HCT116 (cell line): ENCODE data around the gene SELENOM. TPM values are rescaled to one million over a fixed set of nuclear protein-coding genes. Genes with fewer than 3 reads are reported as not detected.

Source experiments
- ATAC-seq: fragments of 200-7000 bp; cut with Tn5 transposase; 2 replicates; pipeline ENCODE4 v1.9.1; 2020; ENCODE audit warnings: mild to moderate bottlenecking, moderate library complexity
- BruUV-seq: library from RNA; stranded (reverse); fragments of 400-500 nt; replicated peaks from 2 replicates; lab custom pipeline; 2021; lab: Mats Ljungman, UMichigan
- CTCF ChIA-PET: fragments of 300-600 bp; sonication (Branson Sonifier 250); formaldehyde crosslinking; loops from one replicate; lab custom pipeline; 2021; ENCODE audit warnings: antibody characterized with exemption; lab: Charles Lee
- POLR2A ChIA-PET: fragments of 300-600, 350-600 bp; sonication (Branson Sonifier 250); formaldehyde crosslinking; loops from one replicate; lab custom pipeline; 2021; ENCODE audit warnings: antibody characterized with exemption; lab: Charles Lee
- RAD21 ChIA-PET, 2 experiments: fragments of 300-600 bp; sonication (Branson Sonifier 250); formaldehyde crosslinking; loops; one replicate each; lab custom pipeline; 2023; ENCODE audit warnings: low total read pairs in 2 of 2; ENCODE audit not compliant: uncharacterized antibody in 2 of 2, unreplicated experiment in 2 of 2, low non-redundant PET in 1 of 2; lab: Charles Lee
- DNase-seq: peaks from one replicate; pipeline ENCODE4 v3.0.0-alpha.2; 2010; ENCODE audit warnings: low read depth, low spot score
- H2AFZ ChIP-seq: fragments of 200-600 bp; shearing (Covaris generic), sonication (generic); 2 replicates; pipeline ENCODE4 v1.6.1; 2017; ENCODE audit warnings: low read depth, mixed run types, mixed read lengths, antibody characterized with exemption, low read length; ENCODE audit not compliant: poor library complexity, severe bottlenecking
- H3K27ac ChIP-seq: 2 replicates; pipeline ENCODE4 v1.5.1; 2012; ENCODE audit warnings: low read depth, low read length
- H3K27me3 ChIP-seq: fragments of 200-600 bp; sonication (generic); 2 replicates; pipeline ENCODE4 v1.6.1; 2016; ENCODE audit warnings: mixed run types, low read length, mixed read lengths; ENCODE audit not compliant: insufficient read depth
- H3K36me3 ChIP-seq, 2 experiments: fragments of 200-500 bp in 1 of 2; fragments of 200-600 bp in 1 of 2; sonication (Bioruptor generic) in 1 of 2; sonication (generic) in 1 of 2; 2 replicates each; pipeline versions ENCODE4 v1.5.1 to v1.6.1; 2014 to 2016; ENCODE audit warnings: low read length in 2 of 2, inconsistent platforms in 1 of 2, mixed read lengths in 1 of 2, mixed run types in 1 of 2; ENCODE audit not compliant: insufficient read depth in 2 of 2, control insufficient read depth in 1 of 2
- H3K4me1 ChIP-seq, 2 experiments: fragments of 200-600 bp in 1 of 2; sonication (generic) in 1 of 2; 2 replicates each; pipeline versions ENCODE4 v1.5.1 to v1.6.1; 2012 to 2017; ENCODE audit warnings: low read length in 2 of 2, inconsistent platforms in 1 of 2, mild to moderate bottlenecking in 1 of 2, mixed read lengths in 1 of 2, mixed run types in 1 of 2, moderate library complexity in 1 of 2; ENCODE audit not compliant: insufficient read depth in 2 of 2, control insufficient read depth in 1 of 2
- H3K4me2 ChIP-seq: fragments of 200-600 bp; sonication (generic); 2 replicates; pipeline ENCODE4 v1.6.1; 2017; ENCODE audit warnings: mixed run types, low read length, mixed read lengths
- H3K4me3 ChIP-seq, 2 experiments: fragments of 200-600 bp in 1 of 2; sonication (generic) in 1 of 2; replicated peaks in 1 of 2; 2 replicates each; pipeline ENCODE4 v1.5.1; 2011 to 2016; ENCODE audit warnings: low read length in 2 of 2, control low read depth in 1 of 2, low read depth in 1 of 2, mild to moderate bottlenecking in 1 of 2, mixed read lengths in 1 of 2, mixed run types in 1 of 2
- H3K79me2 ChIP-seq: fragments of 200-600 bp; sonication (generic); 2 replicates; pipeline ENCODE4 v1.6.1; 2017; ENCODE audit warnings: mild to moderate bottlenecking, mixed run types, low read length, moderate library complexity, mixed read lengths; ENCODE audit not compliant: insufficient read depth
- H3K9ac ChIP-seq: fragments of 200-600 bp; sonication (generic); 2 replicates; pipeline ENCODE4 v1.6.1; 2016; ENCODE audit warnings: low read length, mixed read lengths
- H3K9me2 ChIP-seq: fragments of 200-600 bp; sonication (generic), shearing (Covaris generic); 2 replicates; pipeline ENCODE4 v1.6.1; 2017; ENCODE audit warnings: mixed run types, mild to moderate bottlenecking, moderate library complexity; ENCODE audit not compliant: insufficient read depth
- H3K9me3 ChIP-seq, 2 experiments: fragments of 200-500 bp in 1 of 2; fragments of 200-600 bp in 1 of 2; sonication (Bioruptor generic) in 1 of 2; sonication (generic) in 1 of 2; 2 replicates each; pipeline ENCODE4 v1.6.1; 2014 to 2017; ENCODE audit warnings: low read length in 2 of 2, mixed read lengths in 2 of 2, inconsistent platforms in 1 of 2, low read depth in 1 of 2, mild to moderate bottlenecking in 1 of 2, mixed run types in 1 of 2, moderate library complexity in 1 of 2; ENCODE audit not compliant: control insufficient read depth in 1 of 2, insufficient read depth in 1 of 2
- H4K20me1 ChIP-seq: fragments of 200-600 bp; sonication (generic), shearing (Covaris generic); 2 replicates; pipeline ENCODE4 v1.6.1; 2017; ENCODE audit warnings: mixed run types, mild to moderate bottlenecking, moderate library complexity; ENCODE audit not compliant: insufficient read depth
- CBX3 ChIP-seq: IDR thresholded peaks from 2 replicates; pipeline ENCODE4 v1.6.1; 2012; ENCODE audit warnings: low read depth
- CEBPB ChIP-seq: IDR thresholded peaks from 2 replicates; pipeline ENCODE4 v1.6.1; 2012; ENCODE audit warnings: low read depth
- CTCF ChIP-seq, 3 experiments: fragments of 200-600 bp in 1 of 3; sonication (generic) in 1 of 3; IDR thresholded peaks in 2 of 3; conservative IDR thresholded peaks in 1 of 3; 2 replicates each; pipeline ENCODE4 v1.5.1; 2012 to 2017; ENCODE audit warnings: low read depth in 2 of 3, low read length in 2 of 3, antibody characterized with exemption in 1 of 3, borderline replicate concordance in 1 of 3, control low read depth in 1 of 3, mild to moderate bottlenecking in 1 of 3, mixed read lengths in 1 of 3, mixed run types in 1 of 3, moderate library complexity in 1 of 3; ENCODE audit not compliant: insufficient read depth in 1 of 3
- EGR1 ChIP-seq: IDR thresholded peaks from 2 replicates; pipeline ENCODE4 v1.6.1; 2012; ENCODE audit warnings: low read depth
- ELF1 ChIP-seq: IDR thresholded peaks from 2 replicates; pipeline ENCODE4 v1.6.1; 2012; ENCODE audit warnings: low read depth, borderline replicate concordance
- EZH2 ChIP-seq: fragments of 200-600 bp; sonication (generic); IDR thresholded peaks from 2 replicates; pipeline ENCODE4 v1.6.1; 2017; ENCODE audit warnings: antibody characterized with exemption, mixed run types
- EZH2phosphoT487 ChIP-seq: fragments of 200-600 bp; IDR thresholded peaks from 2 replicates; pipeline ENCODE4 v1.6.1; 2018; ENCODE audit warnings: antibody characterized with exemption, borderline replicate concordance
- FOSL1 ChIP-seq: IDR thresholded peaks from 2 replicates; pipeline ENCODE4 v1.6.1; 2012; ENCODE audit warnings: low read depth
- JUND ChIP-seq: IDR thresholded peaks from 2 replicates; pipeline ENCODE4 v1.6.1; 2012
- MAX ChIP-seq: IDR thresholded peaks from 2 replicates; pipeline ENCODE4 v1.6.1; 2012
- POLR2A ChIP-seq: IDR thresholded peaks from 2 replicates; pipeline ENCODE4 v1.7.0; 2011; ENCODE audit warnings: borderline replicate concordance; ENCODE audit not compliant: insufficient read depth, insufficient read length; ENCODE audit errors: extremely low read depth
- POLR2AphosphoS5 ChIP-seq: IDR thresholded peaks from 2 replicates; pipeline ENCODE4 v1.6.1; 2011; ENCODE audit warnings: mild to moderate bottlenecking, low read depth, low read length, moderate library complexity
- RAD21 ChIP-seq: IDR thresholded peaks from 2 replicates; pipeline ENCODE4 v1.6.1; 2012; ENCODE audit warnings: low read depth, mild to moderate bottlenecking
- REST ChIP-seq: IDR thresholded peaks from 2 replicates; pipeline ENCODE4 v1.6.1; 2012; ENCODE audit warnings: low read depth
- SIN3A ChIP-seq: IDR thresholded peaks from 2 replicates; pipeline ENCODE4 v1.6.1; 2012; ENCODE audit warnings: low read depth
- SP1 ChIP-seq: IDR thresholded peaks from 2 replicates; pipeline ENCODE4 v1.6.1; 2012; ENCODE audit warnings: low read depth
- TCF7L2 ChIP-seq: IDR thresholded peaks from 2 replicates; pipeline ENCODE4 v1.7.0; 2011; ENCODE audit warnings: borderline replicate concordance, inconsistent platforms; ENCODE audit not compliant: insufficient read depth, insufficient read length; ENCODE audit errors: extremely low read depth
- ZBTB33 ChIP-seq: IDR thresholded peaks from 2 replicates; pipeline ENCODE4 v1.6.1; 2011; ENCODE audit warnings: mild to moderate bottlenecking, low read length, moderate library complexity; ENCODE audit not compliant: insufficient replicate concordance; ENCODE audit errors: extremely low read depth
- ZFX ChIP-seq: fragments of 450-650 bp; IDR thresholded peaks from 2 replicates; pipeline ENCODE4 v1.6.1; 2017
- intact Hi-C: fragments of 100-400 bp; cut with micrococcal nuclease; formaldehyde crosslinking; loops from 2 replicates; pipeline ENCODE4 v1.10.0; 2022
- total RNA-seq: library from RNA; stranded (reverse); gene quantifications from one replicate; pipeline ENCODE4 v1.2.1, GENCODE V29; 2021; ENCODE audit not compliant: unreplicated experiment

SELENOM gene
- total RNA-seq, 1 experiment from 2014 or later, result 65.6 TPM

- H3K4me1 ChIP-seq, result peaks cover 12 to 25% of the 10 kb centered on the region in 2 experiments
- TF ChIP-seq TCF7L2 (no peak), ZFX (no peak), ELF1 (no peak), CTCF (IDR thresholded peaks at IDR 0.05 in 2 of 3, conservative IDR thresholded peaks at IDR 0.05 in 1 of 3; ENCODE audit: borderline replicate concordance in 1 of 3, insufficient read depth in 1 of 3, low read depth in 2 of 3, low read length in 2 of 3) (no peak), REST (no peak), FOSL1 (no peak), EZH2 (no peak), EZH2phosphoT487 (no peak), POLR2AphosphoS5 (no peak), CEBPB (no peak), MAX (no peak), SP1 (no peak), CBX3 (no peak), EGR1 (no peak), ZBTB33 (no peak), JUND (no peak), POLR2A (no peak), RAD21 (no peak), SIN3A (no peak)
- ATAC-seq, result no peak
- H3K4me2 ChIP-seq, result no peak overlapping the region
- H3K27me3 ChIP-seq, result no peaks in the 10 kb centered on the region
- no peak overlapping the region for H3K4me3 ChIP-seq
- H3K79me2 ChIP-seq, result no peaks in the 10 kb centered on the region
- H3K36me3 ChIP-seq, result no peaks in the 10 kb centered on the region
- H3K9ac ChIP-seq, result no peak overlapping the region
- RAD21 ChIA-PET, result no interaction called here
- H3K9me3 ChIP-seq, result no peaks in the 10 kb centered on the region
- POLR2A ChIA-PET, result no interaction called here
- H3K27ac ChIP-seq, result no peak overlapping the region
- DNase-seq, result no peak
- H2AFZ ChIP-seq, result no peak overlapping the region
- CTCF ChIA-PET, result no interaction called here
- no peaks in the 10 kb centered on the region for H4K20me1 ChIP-seq
- intact Hi-C loops, result no loop called here
- BruUV-seq, result no TSS peak
- no peaks in the 10 kb centered on the region for H3K9me2 ChIP-seq
Measured at GRCh38 chr22:31126869-31127175, 19.5 kb upstream of the SELENOM start.
